IPS DF 4.7 (cell line): ENCODE results near the gene LMNA.

Experiments used
- DNase-seq: peaks from one replicate; pipeline ENCODE4 v3.0.0-alpha.2; 2013; ENCODE audit warnings: low spot score; ENCODE audit errors: extremely low read depth

The LMNA gene

DNA sequence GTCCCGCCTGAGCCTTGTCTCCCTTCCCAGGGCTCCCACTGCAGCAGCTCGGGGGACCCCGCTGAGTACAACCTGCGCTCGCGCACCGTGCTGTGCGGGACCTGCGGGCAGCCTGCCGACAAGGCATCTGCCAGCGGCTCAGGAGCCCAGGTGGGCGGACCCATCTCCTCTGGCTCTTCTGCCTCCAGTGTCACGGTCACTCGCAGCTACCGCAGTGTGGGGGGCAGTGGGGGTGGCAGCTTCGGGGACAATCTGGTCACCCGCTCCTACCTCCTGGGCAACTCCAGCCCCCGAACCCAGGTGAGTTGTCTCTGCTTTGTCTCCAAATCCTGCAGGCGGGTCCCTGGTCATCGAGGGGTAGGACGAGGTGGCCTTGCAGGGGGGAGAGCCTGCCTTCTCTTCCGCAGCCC, 24.0 kb downstream of the LMNA start:
- DNase-seq: no peak

DNA sequence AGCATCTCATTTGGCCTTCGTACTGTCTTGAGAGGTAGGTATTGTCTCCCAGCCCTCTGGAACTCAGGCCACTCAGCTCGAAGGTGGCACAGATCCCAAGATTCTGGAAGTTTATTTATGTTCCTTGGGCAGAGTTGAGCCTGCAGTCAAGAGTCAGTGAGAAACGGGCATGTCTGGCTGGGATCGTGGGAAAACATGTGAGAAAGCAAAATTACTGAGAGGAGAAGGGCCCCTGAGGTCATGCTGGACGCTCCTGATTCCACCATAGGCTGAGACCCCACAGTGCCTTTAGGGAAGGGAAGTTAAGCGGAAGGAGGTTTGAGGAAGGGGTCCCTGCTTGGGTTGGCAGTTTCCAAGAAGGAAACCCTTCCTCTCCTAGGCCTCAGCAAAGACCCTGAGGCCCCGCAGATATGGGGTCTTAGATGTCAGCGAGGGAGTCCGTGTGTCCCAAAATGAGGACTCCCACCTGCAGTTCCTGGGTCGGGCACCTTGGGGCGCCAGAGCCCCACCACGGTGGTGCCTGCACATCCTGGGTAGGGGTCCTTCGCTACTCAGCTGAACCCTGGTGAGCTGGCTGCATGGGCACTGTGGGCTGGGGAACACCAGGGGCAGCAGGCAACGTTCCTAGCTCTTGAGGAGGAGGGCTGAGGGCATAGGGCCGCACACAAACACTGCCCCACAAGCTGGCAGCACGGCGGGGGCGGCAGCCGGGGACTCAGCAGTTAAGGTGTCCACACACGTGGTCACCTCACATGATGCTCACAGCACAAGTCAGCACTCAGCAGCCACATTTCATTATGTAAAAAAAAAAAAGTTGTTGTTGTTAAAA, 26.6 kb downstream of the LMNA start:
- DNase-seq: no peak

- DNase-seq: no peak
These were observed 29.4 kb downstream of the LMNA start for GRCh38 chr1:156143765-156144489.

DNA sequence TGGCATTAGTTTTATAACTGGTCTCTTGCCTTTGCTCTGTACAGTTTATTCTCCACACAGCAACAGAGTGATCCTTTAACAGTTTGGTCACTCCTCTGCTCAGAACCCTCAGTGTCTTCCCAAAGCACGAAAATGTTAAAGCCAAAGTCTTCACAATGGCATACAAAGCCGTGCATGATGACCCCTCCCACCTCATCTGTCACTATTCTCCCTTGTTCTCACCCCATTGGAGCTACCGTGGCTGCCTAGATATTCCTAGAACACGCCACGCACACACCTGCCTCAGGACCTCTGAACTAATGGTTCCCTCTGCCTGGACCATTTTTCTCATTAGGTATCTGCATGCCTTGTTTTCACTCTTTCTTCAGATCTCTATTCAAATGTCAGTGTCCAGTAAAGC, 30.2 kb downstream of the LMNA start:
- no peak for DNase-seq

DNA sequence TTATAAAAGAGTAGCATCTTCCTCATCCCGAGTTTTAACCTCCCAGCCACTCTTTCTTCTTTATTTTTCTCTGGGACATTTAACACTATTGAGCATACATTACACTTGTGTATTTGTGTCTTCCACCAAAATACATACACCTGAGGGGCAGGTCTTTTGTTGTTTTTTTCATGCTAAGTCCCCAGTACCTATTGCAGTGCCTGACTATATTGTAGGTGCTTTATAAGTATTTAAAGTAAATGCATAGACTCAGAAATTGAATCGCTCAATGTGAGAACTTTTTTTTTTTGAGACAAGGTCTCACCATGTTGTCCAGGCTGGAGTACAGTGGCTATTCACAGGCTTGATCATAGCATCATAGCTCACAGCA, 31.1 kb downstream of the LMNA start:
- DNase-seq: no peak

GRCh38 chr1:156146020-156146768, 31.7 kb downstream of the LMNA start:
- no peak for DNase-seq

- DNase-seq: no peak
These were observed 32.4 kb downstream of the LMNA start for GRCh38 chr1:156146769-156147405.

DNA sequence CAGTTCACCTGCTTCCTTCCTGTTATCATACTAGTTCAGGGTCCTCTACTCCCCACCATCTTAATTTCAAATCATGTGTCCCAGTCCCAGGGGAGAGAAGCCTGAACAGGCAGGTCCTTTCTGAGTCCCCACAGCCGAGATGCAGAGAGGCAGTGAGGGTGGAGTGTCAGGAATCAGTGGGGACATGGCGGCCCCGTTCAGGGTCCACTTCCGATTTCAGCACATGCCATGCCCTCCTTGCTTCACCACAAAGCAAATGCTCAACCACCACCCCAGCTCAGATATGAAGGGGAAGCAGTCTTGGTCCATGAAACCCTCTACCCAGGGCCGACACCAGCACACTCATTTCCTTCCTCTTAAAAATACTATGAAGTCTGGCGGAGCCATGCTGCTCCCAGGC, 33.7 kb downstream of the LMNA start:
- no peak for DNase-seq

GRCh38 chr1:156149374-156150332, 35.1 kb downstream of the LMNA start:
- DNase-seq: no peak

GRCh38 chr1:156150333-156151011, 36.0 kb downstream of the LMNA start:
- DNase-seq: no peak

DNA sequence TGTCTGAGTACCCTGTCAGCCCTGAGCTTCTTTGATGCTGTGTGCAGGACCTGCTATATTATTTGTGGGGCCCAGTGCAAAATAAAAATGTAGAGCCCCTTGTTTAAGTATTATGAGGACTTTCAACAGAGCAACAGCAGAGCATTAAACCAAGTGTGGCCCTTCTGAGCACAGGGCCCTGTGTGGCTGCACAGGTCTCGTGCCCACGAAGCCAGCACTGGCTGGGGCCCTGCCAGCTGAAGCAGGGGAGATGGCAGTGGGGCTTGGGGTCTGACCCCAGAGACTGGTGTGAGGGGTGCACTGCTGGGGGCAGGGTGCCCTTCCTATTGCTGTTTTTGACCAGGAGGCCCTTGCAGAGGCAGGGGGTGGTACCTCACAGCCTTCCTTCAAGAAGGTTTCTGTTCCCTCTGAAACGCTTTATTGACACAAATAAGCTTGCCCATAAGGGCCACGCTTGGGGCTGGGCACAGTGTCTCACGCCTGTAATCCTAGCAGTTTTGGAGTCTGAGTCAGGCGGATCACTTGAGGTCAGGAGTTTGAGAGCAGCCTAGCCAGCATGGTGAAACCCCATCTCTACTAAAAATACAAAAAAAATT, 36.7 kb downstream of the LMNA start:
- DNase-seq: no peak

GRCh38 chr1:156152628-156153027, 38.1 kb downstream of the LMNA start:
- DNase-seq: no peak

GRCh38 chr1:156153362-156153761, 38.9 kb downstream of the LMNA start, which contains the start of gene SEMA4A:
Gene SEMA4A (plus strand): TSS chr1:156153585. CDS start chr1:156154579, 994 bp downstream.
- DNase-seq: no peak

DNA sequence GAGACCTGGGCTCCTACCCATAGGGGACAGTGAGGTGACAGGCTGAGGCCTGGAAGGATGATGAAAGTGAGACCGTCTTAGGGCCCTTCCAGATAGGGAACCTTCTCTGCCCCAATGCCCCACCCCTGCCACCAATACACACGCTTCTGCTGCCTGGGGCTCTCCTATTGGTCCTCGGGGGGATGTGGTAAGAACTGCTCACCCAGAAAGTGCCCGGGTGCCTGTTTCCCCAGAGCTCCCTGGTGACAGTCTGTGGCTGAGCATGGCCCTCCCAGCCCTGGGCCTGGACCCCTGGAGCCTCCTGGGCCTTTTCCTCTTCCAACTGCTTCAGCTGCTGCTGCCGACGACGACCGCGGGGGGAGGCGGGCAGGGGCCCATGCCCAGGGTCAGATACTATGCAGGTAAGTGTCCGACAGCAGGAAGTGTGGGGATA, 39.8 kb downstream of the LMNA start:
- no peak for DNase-seq

DNA sequence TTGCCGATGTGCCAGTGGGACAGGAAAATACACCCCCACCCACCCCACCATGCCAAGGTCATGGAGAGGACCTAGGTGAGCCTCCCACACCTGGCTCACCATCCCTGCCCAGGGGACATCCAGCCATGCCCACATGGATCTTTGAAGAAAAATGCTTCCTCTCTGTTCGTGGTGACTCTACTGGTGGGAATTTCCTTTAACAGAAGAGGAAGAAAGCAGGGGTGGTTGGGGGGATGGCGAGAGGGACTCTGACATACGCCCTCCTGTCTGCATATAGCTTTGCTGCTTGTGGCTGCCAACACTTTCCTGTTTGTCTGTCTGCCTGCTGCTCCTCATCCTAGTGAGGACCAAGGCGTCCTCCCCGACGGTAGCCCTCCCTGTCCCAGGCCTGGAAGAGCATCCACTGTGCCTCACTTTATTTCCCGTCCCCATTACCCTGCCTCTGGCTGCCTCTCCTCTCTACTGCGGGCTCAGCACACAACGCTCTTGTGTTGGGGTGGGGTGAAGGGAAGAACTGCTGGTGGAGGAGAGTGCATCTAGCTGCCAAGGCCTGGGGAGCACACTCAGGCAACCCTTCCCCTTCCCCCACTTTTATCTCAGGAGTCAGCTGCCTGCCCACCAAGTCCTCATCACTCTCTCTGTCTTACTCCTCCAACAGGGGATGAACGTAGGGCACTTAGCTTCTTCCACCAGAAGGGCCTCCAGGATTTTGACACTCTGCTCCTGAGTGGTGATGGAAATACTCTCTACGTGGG, 41.4 kb downstream of the LMNA start:
- DNase-seq: no peak

DNA sequence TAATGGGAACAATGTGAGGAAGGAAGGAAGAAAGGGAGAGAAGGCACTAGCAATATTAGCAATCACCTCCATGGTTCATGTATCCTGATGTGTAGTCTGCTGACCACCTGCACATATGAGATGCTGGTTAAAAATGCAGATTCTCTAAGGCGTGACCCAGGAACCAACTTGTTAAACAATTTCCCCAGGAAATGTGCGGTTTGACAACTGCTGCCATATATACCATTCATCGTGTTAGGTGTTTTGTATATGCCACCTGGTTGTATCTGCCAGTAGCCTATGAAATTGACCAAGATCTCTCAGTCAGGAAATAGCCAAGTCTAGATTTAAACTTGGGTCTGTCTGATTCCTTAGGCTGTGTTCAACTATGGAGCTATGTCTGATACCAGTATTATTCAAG, 43.0 kb downstream of the LMNA start:
- DNase-seq: no peak

- no peak for DNase-seq
These were observed 43.5 kb downstream of the LMNA start for GRCh38 chr1:156157966-156158365.

- no peak for DNase-seq
These were observed 45.7 kb downstream of the LMNA start for GRCh38 chr1:156160000-156160742.
